ENCODE data around the gene DPF3. TPM values are rescaled to one million over a fixed set of nuclear protein-coding genes. Genes with fewer than 3 reads are reported as not detected.

The DPF3 gene
- total RNA-seq, 2 experiments from 2014 or later: 14.9 to 15.4 TPM

DNA sequence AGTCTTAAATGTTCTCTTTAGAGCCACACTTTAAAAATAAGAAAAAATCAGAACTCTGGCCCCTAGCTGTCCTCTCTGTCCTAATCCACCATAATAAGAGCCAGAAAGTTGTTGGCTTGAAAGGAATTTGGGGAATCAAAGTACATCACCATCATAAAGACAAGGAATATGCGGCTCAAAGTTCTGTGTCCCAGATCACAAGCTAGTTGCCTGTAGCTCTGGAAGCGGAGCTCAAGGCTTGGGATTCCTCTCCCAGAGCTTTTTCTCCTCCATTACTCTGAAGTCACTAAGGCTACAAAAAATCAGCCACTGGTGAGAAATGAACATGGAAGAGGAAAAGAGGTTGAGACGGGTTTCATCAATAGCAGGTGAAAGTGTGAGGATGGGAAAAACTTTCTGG is 6.4 kb downstream of the DPF3 start:
- no peaks in the 10 kb centered on the region for H3K9me3 Mint-ChIP-seq
- ChIA-PET CTCF (interaction anchor here (0.8 to 1.0 kb wide), 2 partner anchors 371 to 374 kb away, joined by 3 to 4 read pairs; no protein-coding TSS in a partner anchor), POLR2A (interaction anchor here (1.1 kb wide), 1 partner anchor 24 kb away, joined by 3 read pairs; no protein-coding TSS in a partner anchor)
- H3K4me1 Mint-ChIP-seq: peaks cover 44% of the 10 kb centered on the region
- H3K27me3 Mint-ChIP-seq: peaks cover 36% of the 10 kb centered on the region
- DNase-seq: no peak
- no peak overlapping the region for H3K4me3 Mint-ChIP-seq
- no peak overlapping the region for H3K27ac Mint-ChIP-seq
- H3K36me3 Mint-ChIP-seq (ENCODE audit: low read depth): peaks cover 29% of the 10 kb centered on the region

GRCh38 chr14:72884386-72884785 is 9.5 kb downstream of the DPF3 start:
- CTCF ChIA-PET: interaction anchor here (0.7 to 1.7 kb wide), 2 partner anchors 10 to 18 kb away, joined by 3 read pairs; no protein-coding TSS in a partner anchor
- peaks cover 11% of the 10 kb centered on the region for H3K27me3 Mint-ChIP-seq
- peak overlapping the region; percentile 19 for H3K27ac Mint-ChIP-seq
- POLR2A ChIA-PET: no interaction called here
- peaks cover 55% of the 10 kb centered on the region for H3K4me1 Mint-ChIP-seq
- DNase-seq: no peak
- no peak overlapping the region for H3K4me3 Mint-ChIP-seq
- H3K36me3 Mint-ChIP-seq (ENCODE audit: low read depth): peaks cover 45% of the 10 kb centered on the region
- H3K9me3 Mint-ChIP-seq: no peaks in the 10 kb centered on the region

DNA sequence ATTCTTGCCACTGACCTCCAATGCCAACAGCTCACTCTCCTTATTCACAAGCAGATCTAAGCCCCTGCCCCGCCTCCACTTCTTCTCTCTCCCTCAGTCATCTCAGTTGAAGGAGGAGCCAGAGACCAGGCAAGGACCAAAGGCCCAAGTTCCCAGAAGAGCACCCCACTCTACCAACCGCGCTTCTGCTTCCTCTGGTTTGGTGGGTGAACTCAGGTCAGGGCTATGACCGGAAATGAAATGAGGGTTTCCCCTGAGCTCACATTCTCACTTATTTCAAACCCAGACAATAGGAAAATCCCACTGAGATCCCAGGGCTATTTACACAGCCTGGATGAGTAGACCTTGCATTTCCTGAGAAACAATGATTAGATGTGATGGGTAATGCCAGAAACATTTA is 9.9 kb downstream of the DPF3 start:
- H3K36me3 Mint-ChIP-seq (ENCODE audit: low read depth): peaks cover 45% of the 10 kb centered on the region
- peak; percentile 56 for DNase-seq
- peak overlapping the region; percentile 36 for H3K4me3 Mint-ChIP-seq
- H3K4me1 Mint-ChIP-seq: peaks cover 51% of the 10 kb centered on the region
- ChIA-PET POLR2A (interaction anchor here (0.6 kb wide), 1 partner anchor 10 kb away, joined by 3 read pairs; the partner anchor contains the start of gene DPF3), CTCF (interaction anchor here (0.7 to 1.7 kb wide), 3 partner anchors 10 to 253 kb away, joined by 3 read pairs; partner anchors contain the start of gene PSEN1)
- no peak overlapping the region for H3K27ac Mint-ChIP-seq
- H3K9me3 Mint-ChIP-seq: no peaks in the 10 kb centered on the region
- H3K27me3 Mint-ChIP-seq: peaks cover 8% of the 10 kb centered on the region

DNA sequence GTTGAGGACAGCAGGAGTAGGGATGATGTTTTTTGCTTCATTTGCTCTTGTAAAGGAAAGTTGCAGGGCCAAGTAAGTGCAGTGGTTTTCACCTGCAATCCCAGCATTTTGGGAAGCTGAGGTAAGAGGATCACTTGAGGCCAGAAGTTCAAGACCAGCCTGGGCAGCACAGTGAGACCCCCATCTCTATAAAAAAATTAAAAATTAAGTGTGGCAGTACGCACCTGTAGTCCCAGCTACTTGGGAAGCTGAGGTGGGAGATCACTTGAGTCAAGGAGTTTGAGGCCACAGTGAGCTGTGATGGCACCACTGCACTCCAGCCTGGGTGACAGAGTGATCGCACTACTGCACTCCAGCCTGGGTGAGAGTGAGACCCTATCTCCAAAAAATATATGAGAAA is 10.8 kb downstream of the DPF3 start:
- no peak for DNase-seq
- POLR2A ChIA-PET: interaction anchor here (0.6 kb wide), 1 partner anchor 11 kb away, joined by 3 read pairs; the partner anchor contains the start of gene DPF3
- no peak overlapping the region for H3K27ac Mint-ChIP-seq
- CTCF ChIA-PET: interaction anchor here (0.7 to 1.7 kb wide), 2 partner anchors 11 to 253 kb away, joined by 3 read pairs; partner anchors contain the start of gene PSEN1
- peaks cover 45% of the 10 kb centered on the region for H3K4me1 Mint-ChIP-seq
- H3K4me3 Mint-ChIP-seq: no peak overlapping the region
- H3K9me3 Mint-ChIP-seq: no peaks in the 10 kb centered on the region
- peaks cover 3% of the 10 kb centered on the region for H3K27me3 Mint-ChIP-seq
- peaks cover 47% of the 10 kb centered on the region for H3K36me3 Mint-ChIP-seq (ENCODE audit: low read depth)

- H3K4me1 Mint-ChIP-seq: peaks cover 43% of the 10 kb centered on the region
- no peaks in the 10 kb centered on the region for H3K9me3 Mint-ChIP-seq
- H3K27ac Mint-ChIP-seq: no peak overlapping the region
- H3K36me3 Mint-ChIP-seq (ENCODE audit: low read depth): peaks cover 45% of the 10 kb centered on the region
- POLR2A ChIA-PET: interaction anchor here (1.0 kb wide), 1 partner anchor 12 kb away, joined by 3 read pairs; the partner anchor contains the start of gene DPF3
- H3K4me3 Mint-ChIP-seq: no peak overlapping the region
- CTCF ChIA-PET: interaction anchor here (0.6 to 1.7 kb wide), 2 partner anchors 12 to 365 kb away, joined by 3 read pairs; no protein-coding TSS in a partner anchor
- no peak for DNase-seq
- H3K27me3 Mint-ChIP-seq: peaks cover 2% of the 10 kb centered on the region
These were observed 11.4 kb downstream of the DPF3 start for GRCh38 chr14:72882463-72882862.

- DNase-seq: no peak
- H3K4me3 Mint-ChIP-seq: no peak overlapping the region
- peaks cover 42% of the 10 kb centered on the region for H3K36me3 Mint-ChIP-seq (ENCODE audit: low read depth)
- H3K27ac Mint-ChIP-seq: no peak overlapping the region
- no peaks in the 10 kb centered on the region for H3K9me3 Mint-ChIP-seq
- CTCF ChIA-PET: interaction anchor here (0.6 to 1.1 kb wide), 2 partner anchors 365 to 442 kb away, joined by 3 read pairs; no protein-coding TSS in a partner anchor
- H3K4me1 Mint-ChIP-seq: peaks cover 43% of the 10 kb centered on the region
- H3K27me3 Mint-ChIP-seq: no peaks in the 10 kb centered on the region
- POLR2A ChIA-PET: interaction anchor here (1.0 kb wide), 1 partner anchor 12 kb away, joined by 3 read pairs; the partner anchor contains the start of gene DPF3
These were observed 11.9 kb downstream of the DPF3 start for GRCh38 chr14:72882047-72882446.

DNA sequence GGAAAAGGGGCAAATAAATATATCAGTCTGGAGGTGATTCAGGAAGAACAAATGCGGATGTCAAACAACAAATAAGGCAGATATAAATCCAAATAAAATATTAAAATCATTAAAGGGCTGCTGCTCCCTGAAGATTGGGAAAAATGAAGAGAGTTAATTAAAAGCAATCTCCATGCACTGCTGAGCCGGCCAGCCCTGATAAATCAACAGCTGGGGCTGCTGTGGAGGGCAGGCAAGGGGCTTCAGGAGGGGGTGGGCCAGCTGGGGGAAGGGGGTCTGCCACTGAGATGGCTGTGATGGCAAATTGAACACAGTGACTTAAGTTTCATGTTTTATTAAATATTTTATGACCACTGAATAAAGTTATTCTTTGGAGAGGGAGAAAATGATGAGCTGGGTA is 12.4 kb downstream of the DPF3 start:
- no peak for DNase-seq
- Mint-ChIP-seq H3K36me3 (ENCODE audit: low read depth) (peaks cover 42% of the 10 kb centered on the region), H3K4me1 (peaks cover 43% of the 10 kb centered on the region), H3K27me3 (no peaks in the 10 kb centered on the region), H3K4me3 (no peak overlapping the region), H3K27ac (no peak overlapping the region), H3K9me3 (no peaks in the 10 kb centered on the region)
- CTCF ChIA-PET: interaction anchor here (1.1 kb wide), 1 partner anchor 441 kb away, joined by 3 read pairs; no protein-coding TSS in a partner anchor
- POLR2A ChIA-PET: interaction anchor here (1.0 kb wide), 1 partner anchor 13 kb away, joined by 3 read pairs; the partner anchor contains the start of gene DPF3

DNA sequence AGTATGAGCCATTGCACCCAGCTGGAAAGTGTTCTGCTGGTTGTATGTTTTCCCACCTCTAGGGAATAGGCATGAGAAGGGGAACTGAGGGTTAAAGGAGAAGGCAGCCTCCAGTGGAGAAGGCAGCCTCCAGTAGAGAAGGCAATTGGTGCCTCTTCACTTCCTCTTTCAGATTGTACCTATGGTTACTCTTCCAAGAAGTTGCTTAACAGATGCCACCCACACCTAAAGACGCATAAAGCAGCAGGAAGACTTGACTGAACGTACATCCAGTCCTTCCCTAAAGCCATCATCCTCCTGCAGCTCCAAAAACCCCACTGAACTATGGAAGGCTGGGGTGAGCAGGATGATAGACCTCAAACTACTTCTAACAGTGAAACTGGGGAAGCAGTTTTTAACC is 13.1 kb downstream of the DPF3 start:
- no peak for DNase-seq
- H3K27ac Mint-ChIP-seq: peak overlapping the region; percentile 4
- peaks cover 43% of the 10 kb centered on the region for H3K4me1 Mint-ChIP-seq
- peaks cover 39% of the 10 kb centered on the region for H3K36me3 Mint-ChIP-seq (ENCODE audit: low read depth)
- H3K27me3 Mint-ChIP-seq: no peaks in the 10 kb centered on the region
- ChIA-PET POLR2A (no interaction called here), CTCF (interaction anchor here (0.9 to 1.1 kb wide), 2 partner anchors 67 to 440 kb away, joined by 3 read pairs; no protein-coding TSS in a partner anchor)
- H3K4me3 Mint-ChIP-seq: no peak overlapping the region
- H3K9me3 Mint-ChIP-seq: no peaks in the 10 kb centered on the region

- no peak for DNase-seq
- no peak overlapping the region for H3K27ac Mint-ChIP-seq
- H3K4me1 Mint-ChIP-seq: peaks cover 43% of the 10 kb centered on the region
- no peaks in the 10 kb centered on the region for H3K27me3 Mint-ChIP-seq
- H3K36me3 Mint-ChIP-seq (ENCODE audit: low read depth): peaks cover 37% of the 10 kb centered on the region
- ChIA-PET POLR2A (no interaction called here), CTCF (no interaction called here)
- no peaks in the 10 kb centered on the region for H3K9me3 Mint-ChIP-seq
- no peak overlapping the region for H3K4me3 Mint-ChIP-seq
These were observed 13.7 kb downstream of the DPF3 start for GRCh38 chr14:72880164-72880563.

- Mint-ChIP-seq H3K27ac (no peak overlapping the region), H3K9me3 (no peaks in the 10 kb centered on the region), H3K4me1 (peaks cover 41% of the 10 kb centered on the region), H3K4me3 (no peak overlapping the region), H3K36me3 (ENCODE audit: low read depth) (peaks cover 43% of the 10 kb centered on the region), H3K27me3 (no peaks in the 10 kb centered on the region)
- DNase-seq: no peak
- CTCF ChIA-PET: no interaction called here
- POLR2A ChIA-PET: no interaction called here
These were observed 14.5 kb downstream of the DPF3 start for GRCh38 chr14:72879431-72879830.

DNA sequence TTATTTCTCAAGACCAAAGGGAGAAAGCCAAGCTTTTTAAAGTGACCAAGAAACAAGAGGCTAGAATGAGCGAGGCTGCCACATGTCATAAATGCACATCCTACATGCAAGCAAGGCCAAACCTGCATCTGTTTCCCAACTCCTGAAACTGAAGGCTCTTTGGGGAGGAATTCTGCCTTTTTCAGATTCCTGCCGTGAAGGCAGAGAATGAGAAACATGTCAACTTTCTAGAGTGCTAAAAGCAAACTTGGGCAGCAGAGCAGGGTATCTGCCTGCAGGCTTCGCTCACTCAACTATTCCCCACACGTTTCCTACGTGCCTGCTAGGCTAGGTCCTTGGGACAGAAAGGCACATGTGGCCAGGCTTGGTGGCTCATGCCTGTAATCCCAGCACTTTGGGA is 15.2 kb downstream of the DPF3 start:
- H3K4me1 Mint-ChIP-seq: peaks cover 35% of the 10 kb centered on the region
- H3K4me3 Mint-ChIP-seq: no peak overlapping the region
- no peak for DNase-seq
- CTCF ChIA-PET: no interaction called here
- H3K36me3 Mint-ChIP-seq (ENCODE audit: low read depth): peaks cover 44% of the 10 kb centered on the region
- no peaks in the 10 kb centered on the region for H3K27me3 Mint-ChIP-seq
- no peaks in the 10 kb centered on the region for H3K9me3 Mint-ChIP-seq
- POLR2A ChIA-PET: no interaction called here
- no peak overlapping the region for H3K27ac Mint-ChIP-seq

GRCh38 chr14:72876710-72877063 is 17.2 kb downstream of the DPF3 start:
- Mint-ChIP-seq H3K9me3 (peaks cover 3% of the 10 kb centered on the region), H3K4me1 (peaks cover 18% of the 10 kb centered on the region), H3K27me3 (no peaks in the 10 kb centered on the region), H3K4me3 (no peak overlapping the region), H3K27ac (no peak overlapping the region), H3K36me3 (ENCODE audit: low read depth) (peaks cover 35% of the 10 kb centered on the region)
- ChIA-PET POLR2A (no interaction called here), CTCF (no interaction called here)
- no peak for DNase-seq

DNA sequence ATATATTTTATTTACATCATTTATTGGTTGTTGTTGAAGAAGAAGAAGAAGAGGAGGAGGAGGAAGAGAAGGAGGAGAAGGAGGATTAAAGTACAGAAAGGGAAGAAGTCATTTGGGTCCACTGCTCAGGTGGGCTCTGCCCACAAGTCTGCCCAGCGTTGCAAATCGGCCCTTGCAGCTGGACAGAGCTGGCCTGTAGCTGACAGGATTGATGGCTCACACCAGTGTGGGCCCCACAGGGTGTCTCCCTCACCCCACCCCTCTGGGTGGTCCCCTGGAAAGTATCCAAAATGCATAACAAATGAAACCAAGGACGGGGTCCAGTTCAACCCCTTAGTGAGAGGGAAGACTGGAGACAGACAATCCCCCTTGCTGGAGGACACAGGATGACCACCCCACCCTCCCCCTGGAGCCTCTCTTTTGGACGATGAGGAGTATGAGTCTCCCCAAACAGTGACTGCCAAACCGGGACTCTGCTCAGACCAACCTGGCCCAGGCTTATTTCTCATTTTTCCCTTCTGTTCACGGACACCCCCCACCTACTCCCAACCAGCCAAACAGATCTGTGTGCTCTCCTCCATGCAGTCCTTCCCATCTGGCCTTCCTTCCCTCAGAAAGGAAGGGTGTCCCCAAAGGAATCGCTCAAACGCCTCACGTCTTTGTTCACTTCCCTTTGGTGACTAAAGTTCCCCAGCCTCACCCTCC is 17.7 kb downstream of the DPF3 start:
- ChIA-PET POLR2A (no interaction called here), CTCF (no interaction called here)
- DNase-seq: no peak
- Mint-ChIP-seq H3K36me3 (ENCODE audit: low read depth) (peaks cover 33% of the 10 kb centered on the region), H3K4me1 (peaks cover 13% of the 10 kb centered on the region), H3K27me3 (no peaks in the 10 kb centered on the region), H3K27ac (no peak overlapping the region), H3K4me3 (no peak overlapping the region), H3K9me3 (peaks cover 4% of the 10 kb centered on the region)

Data from activated CD4-positive, alpha-beta memory T cell treated with anti-CD3 and anti-CD28 coated beads, Interleukin-2, amount 10 ng/mL, durations not matched to agents 7 days and 5 days (primary cell).